ENCODE measurements around the gene COMMD3.
"Not testable (repeated sequence)": the region's sequence is repeated elsewhere in the genome, so short reads cannot be mapped to it uniquely, and the experiment has no call there.

- not testable (repeated sequence) for TF ChIP-seq CTCF (IDR thresholded peaks at IDR 0.05 in 8 of 11, conservative IDR thresholded peaks at IDR 0.05 in 3 of 11); POLR2A (IDR thresholded peaks at IDR 0.05)
Measured at GRCh38 chr10:22310012-22310411, 6.2 kb upstream of the COMMD3 start.

Data from spleen (tissue), 7 donors.